Transverse colon (tissue), 3 donors: ENCODE measurements around the gene KANK2.

Experiments used
- CTCF ChIP-seq, 5 experiments: fragments of 200-600 bp in 3 of 5; fragments of 450-650 bp in 2 of 5; sonication (generic) in 3 of 5; IDR thresholded peaks; 1 replicate in 2 of 5; 2 replicates in 3 of 5; pipeline ENCODE4 v1.5.1; 2016 to 2017; ENCODE audit warnings: antibody characterized with exemption in 5 of 5, inconsistent platforms in 3 of 5, mild to moderate bottlenecking in 2 of 5, moderate library complexity in 1 of 5
- POLR2A ChIP-seq: fragments of 450-650 bp; IDR thresholded peaks from one replicate; pipeline ENCODE4 v1.6.1; 2016; ENCODE audit warnings: antibody characterized with exemption, mild to moderate bottlenecking, moderate library complexity

DNA sequence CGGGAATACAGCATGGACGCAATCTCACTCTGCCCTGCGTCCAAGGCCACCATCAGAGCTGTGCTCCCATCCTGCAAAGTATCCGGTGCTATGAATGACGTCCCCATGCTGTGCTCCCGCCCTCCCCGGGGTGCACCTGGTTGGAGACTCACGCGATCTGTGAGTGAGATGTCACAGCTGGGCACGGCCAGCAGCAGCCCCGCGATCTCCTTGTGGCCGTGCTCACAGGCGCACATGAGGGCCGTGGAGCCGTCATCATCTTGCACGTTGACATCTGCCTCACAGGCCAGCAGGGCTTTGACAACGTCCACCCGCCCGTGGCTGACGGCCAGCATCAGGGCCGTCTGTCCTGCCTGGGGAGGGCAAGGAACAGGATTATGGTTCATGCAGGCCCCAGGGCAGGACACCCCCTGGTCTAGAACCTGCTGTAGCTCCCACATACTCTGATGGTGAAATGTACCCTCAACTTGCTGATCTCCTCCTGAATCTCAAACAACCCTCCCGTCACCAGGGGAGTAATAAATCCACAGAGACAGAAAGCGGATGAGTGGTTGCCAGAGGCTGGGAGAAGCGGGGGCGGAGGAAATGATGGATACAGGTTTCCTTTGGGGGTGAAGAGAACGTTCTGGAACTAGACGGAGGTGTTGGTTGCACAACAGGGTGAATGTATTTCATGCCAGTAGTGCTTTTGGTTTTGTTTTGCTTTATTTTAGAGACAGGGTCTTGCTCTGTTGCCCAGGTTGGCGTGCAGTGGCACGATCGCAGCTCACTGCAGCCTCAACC lies 27.3 kb downstream of the KANK2 start:
- no peak for TF ChIP-seq CTCF (IDR thresholded peaks at IDR 0.05)
- no peak for TF ChIP-seq POLR2A
